H9 (cell line): ENCODE results near the gene TBCEL. TPM values are rescaled to one million over a fixed set of nuclear protein-coding genes. Genes with fewer than 3 reads are reported as not detected.

Source experiments
- DNase-seq: peaks from one replicate; pipeline ENCODE4 v3.0.0-alpha.2; 2017
- H2AFZ ChIP-seq: one replicate; pipeline ENCODE4 v1.6.1; 2013; ENCODE audit warnings: mild to moderate bottlenecking, low read length, control low read depth, moderate library complexity
- H2AK5ac ChIP-seq: 2 replicates; pipeline ENCODE4 v1.6.1; 2013; ENCODE audit warnings: low read length, control low read depth, mixed read lengths; ENCODE audit not compliant: insufficient read length
- H2BK120ac ChIP-seq: one replicate; pipeline ENCODE4 v1.6.1; 2013; ENCODE audit warnings: low read depth, mild to moderate bottlenecking, low read length, control low read depth, inconsistent platforms; ENCODE audit not compliant: poor library complexity, severe bottlenecking
- H2BK12ac ChIP-seq: 2 replicates; pipeline ENCODE4 v1.6.1; 2013; ENCODE audit warnings: low read length, control low read depth, mixed read lengths, low read depth; ENCODE audit not compliant: insufficient read length
- H2BK15ac ChIP-seq: 2 replicates; pipeline ENCODE4 v1.6.1; 2013; ENCODE audit warnings: low read depth, low read length, control low read depth
- H2BK20ac ChIP-seq: one replicate; pipeline ENCODE4 v1.6.1; 2013; ENCODE audit warnings: low read depth, mild to moderate bottlenecking, low read length, control low read depth, inconsistent platforms; ENCODE audit not compliant: poor library complexity, severe bottlenecking
- H2BK5ac ChIP-seq: 2 replicates; pipeline ENCODE4 v1.6.1; 2013; ENCODE audit warnings: low read length, control low read depth, mixed read lengths; ENCODE audit not compliant: insufficient read length
- H3K14ac ChIP-seq: 2 replicates; pipeline ENCODE4 v1.6.1; 2013; ENCODE audit warnings: low read length, control low read depth; ENCODE audit not compliant: insufficient read depth
- H3K18ac ChIP-seq: 2 replicates; pipeline ENCODE4 v1.6.1; 2013; ENCODE audit warnings: low read depth, mild to moderate bottlenecking, mixed read lengths, low read length, control low read depth; ENCODE audit not compliant: insufficient read length
- H3K23ac ChIP-seq: 2 replicates; pipeline ENCODE4 v1.6.1; 2013; ENCODE audit warnings: low read length, control low read depth, mixed read lengths, low read depth; ENCODE audit not compliant: insufficient read length
- H3K23me2 ChIP-seq: 2 replicates; pipeline ENCODE4 v1.6.1; 2013; ENCODE audit warnings: low read depth, mild to moderate bottlenecking, mixed read lengths, low read length, control low read depth; ENCODE audit not compliant: insufficient read length, poor library complexity, severe bottlenecking
- H3K27ac ChIP-seq: 2 replicates; pipeline ENCODE4 v1.5.1; 2013; ENCODE audit warnings: low read length, control low read depth, mixed read lengths, low read depth; ENCODE audit not compliant: insufficient read length
- H3K27me3 ChIP-seq: 2 replicates; pipeline ENCODE4 v1.6.1; 2013; ENCODE audit warnings: low read length, control low read depth, inconsistent platforms; ENCODE audit not compliant: insufficient read depth
- H3K4ac ChIP-seq: 2 replicates; pipeline ENCODE4 v1.6.1; 2013; ENCODE audit warnings: low read depth, mild to moderate bottlenecking, control low read depth, inconsistent platforms, low read length, moderate library complexity
- H3K4me1 ChIP-seq: 2 replicates; pipeline ENCODE4 v1.6.1; 2013; ENCODE audit warnings: low read length, control low read depth, inconsistent platforms; ENCODE audit not compliant: insufficient read depth
- H3K4me2 ChIP-seq: 2 replicates; pipeline ENCODE4 v1.6.1; 2013; ENCODE audit warnings: low read length, control low read depth, mixed read lengths; ENCODE audit not compliant: insufficient read length, insufficient read depth
- H3K56ac ChIP-seq: 2 replicates; pipeline ENCODE4 v1.6.1; 2013; ENCODE audit warnings: low read depth, mild to moderate bottlenecking, mixed read lengths, low read length, control low read depth; ENCODE audit not compliant: insufficient read length
- H3K79me1 ChIP-seq: 2 replicates; pipeline ENCODE4 v1.6.1; 2013; ENCODE audit warnings: low read depth, mild to moderate bottlenecking, moderate library complexity, low read length, control low read depth, inconsistent platforms; ENCODE audit not compliant: insufficient read depth, poor library complexity, severe bottlenecking
- H3K79me2 ChIP-seq: 2 replicates; pipeline ENCODE4 v1.6.1; 2013; ENCODE audit warnings: low read length, control low read depth, inconsistent platforms; ENCODE audit not compliant: insufficient read depth
- H3K9ac ChIP-seq: 2 replicates; pipeline ENCODE4 v1.6.1; 2013; ENCODE audit warnings: low read length, control low read depth, mixed read lengths; ENCODE audit not compliant: insufficient read length; ENCODE audit errors: extremely low read depth
- H3K9me3 ChIP-seq: one replicate; pipeline ENCODE4 v1.6.1; 2013; ENCODE audit warnings: low read depth, low read length, inconsistent platforms; ENCODE audit not compliant: control insufficient read depth
- H3T11ph ChIP-seq: one replicate; pipeline ENCODE4 v1.6.1; 2013; ENCODE audit warnings: mild to moderate bottlenecking, low read length, control low read depth, inconsistent platforms
- H4K20me1 ChIP-seq: one replicate; pipeline ENCODE4 v1.6.1; 2013; ENCODE audit not compliant: control insufficient read depth, insufficient read length, insufficient read depth
- H4K5ac ChIP-seq: 2 replicates; pipeline ENCODE4 v1.6.1; 2013; ENCODE audit warnings: low read depth, mild to moderate bottlenecking, mixed read lengths, low read length, control low read depth; ENCODE audit not compliant: insufficient read length
- H4K8ac ChIP-seq: replicated peaks from 2 replicates; pipeline ENCODE4 v1.6.1; 2013; ENCODE audit warnings: low read length, control low read depth, mixed read lengths, low read depth; ENCODE audit not compliant: insufficient read length
- H4K91ac ChIP-seq: 2 replicates; pipeline ENCODE4 v1.6.1; 2013; ENCODE audit warnings: low read depth, mild to moderate bottlenecking, moderate library complexity, mixed read lengths, low read length, control low read depth; ENCODE audit not compliant: insufficient read length
- H3K27ac Mint-ChIP-seq, 3 experiments: 2 replicates in 2 of 3; 3 replicates in 1 of 3; pipeline ENCODE4 v1.8.0; 2020 to 2021; ENCODE audit warnings: mixed read lengths in 3 of 3, mild to moderate bottlenecking in 1 of 3, moderate library complexity in 1 of 3
- H3K27me3 Mint-ChIP-seq: 2 replicates; pipeline ENCODE4 v1.8.0; 2021; ENCODE audit warnings: low read depth, mild to moderate bottlenecking, moderate library complexity, mixed read lengths
- H3K36me3 Mint-ChIP-seq, 3 experiments: 2 replicates in 2 of 3; 3 replicates in 1 of 3; pipeline ENCODE4 v1.8.0; 2020 to 2021; ENCODE audit warnings: low read depth in 3 of 3, mixed read lengths in 3 of 3; ENCODE audit not compliant: insufficient read depth in 1 of 3
- H3K4me1 Mint-ChIP-seq, 2 experiments: 2 replicates each; pipeline ENCODE4 v1.8.0; 2020; ENCODE audit warnings: mixed read lengths in 2 of 2
- H3K4me3 Mint-ChIP-seq, 2 experiments: 2 replicates in 1 of 2; 3 replicates in 1 of 2; pipeline ENCODE4 v1.8.0; 2020 to 2021; ENCODE audit warnings: mild to moderate bottlenecking in 2 of 2, mixed read lengths in 2 of 2, moderate library complexity in 1 of 2
- H3K9me3 Mint-ChIP-seq, 2 experiments: 2 replicates in 1 of 2; 3 replicates in 1 of 2; pipeline ENCODE4 v1.8.0; 2020; ENCODE audit warnings: mild to moderate bottlenecking in 2 of 2, mixed read lengths in 2 of 2, moderate library complexity in 1 of 2
- CTCF ChIP-seq: fragments of 200-600 bp; sonication (generic); conservative IDR thresholded peaks from 3 replicates; pipeline ENCODE4 v1.8.0; 2021; ENCODE audit warnings: antibody characterized with exemption, mild to moderate bottlenecking
- WGBS: extraction: QIAGEN DNeasy Blood & Tissue Kit; methylation state at CpG from one replicate; pipeline ENCODE4 v1.1.7; 2013; ENCODE audit warnings: missing lambda C conversion rate, low lambda C conversion rate, mixed read lengths; ENCODE audit not compliant: insufficient read length; ENCODE audit errors: extremely low coverage; 5-methylcytosine and 5-hydroxymethylcytosine counted together
- total RNA-seq: library from RNA; stranded (reverse); gene quantifications from 2 replicates; pipeline ENCODE4 v1.2.1, GENCODE V29; 2021

The TBCEL gene
- total RNA-seq, 1 experiment from 2014 or later = 17.3 TPM

- Histone ChIP-seq H3K79me2 (no peaks in the 10 kb centered on the region), H3K14ac (no peak overlapping the region), H4K91ac (no peak overlapping the region), H4K5ac (no peak overlapping the region), H3K23ac (no peak overlapping the region), H3K23me2 (no peaks in the 10 kb centered on the region), H2AK5ac (no peak overlapping the region), H3K9ac (no peak overlapping the region), H2AFZ (no peak overlapping the region), H4K8ac (no peak overlapping the region), H3K79me1 (no peaks in the 10 kb centered on the region), H3K4me2 (no peak overlapping the region), H2BK15ac (no peak overlapping the region), H3K4ac (no peak overlapping the region), H3K4me1 (no peaks in the 10 kb centered on the region), H3K56ac (no peak overlapping the region), H3K27me3 (no peaks in the 10 kb centered on the region), H3K9me3 (no peaks in the 10 kb centered on the region), H3T11ph (no peak overlapping the region), H2BK20ac (no peak overlapping the region), H2BK5ac (no peak overlapping the region), H2BK12ac (no peak overlapping the region), H3K18ac (no peak overlapping the region), H2BK120ac (no peak overlapping the region), H4K20me1 (no peaks in the 10 kb centered on the region), H3K27ac (no peak overlapping the region)
- TF ChIP-seq CTCF = no peak
- no peak for DNase-seq
- Mint-ChIP-seq H3K36me3 (no peaks in the 10 kb centered on the region; a peak in 1 of 7 replicates), H3K27ac (no peak overlapping the region), H3K4me1 (peaks cover 27 to 37% of the 10 kb centered on the region in 2 experiments), H3K9me3 (no peaks in the 10 kb centered on the region), H3K27me3 (no peaks in the 10 kb centered on the region), H3K4me3 (no peak overlapping the region)
- WGBS = no CpG with 5 or more reads among the region's 4 CpGs
These were observed 75.5 kb downstream of the TBCEL start for GRCh38 chr11:121099364-121099763.
